Activated naive CD4-positive, alpha-beta T cell treated with anti-CD3 and anti-CD28 coated beads, Interleukin-2, amount 50 U/mL, for 16 hours (primary cell): ENCODE data around the gene DEDD2.
"Not testable (repeated sequence)": the region's sequence is repeated elsewhere in the genome, so short reads cannot be mapped to it uniquely, and the experiment has no call there.

Experiments
- DNase-seq: peaks from one replicate; pipeline ENCODE4 v3.0.0-alpha.2; 2020

DEDD2 gene, protein sequence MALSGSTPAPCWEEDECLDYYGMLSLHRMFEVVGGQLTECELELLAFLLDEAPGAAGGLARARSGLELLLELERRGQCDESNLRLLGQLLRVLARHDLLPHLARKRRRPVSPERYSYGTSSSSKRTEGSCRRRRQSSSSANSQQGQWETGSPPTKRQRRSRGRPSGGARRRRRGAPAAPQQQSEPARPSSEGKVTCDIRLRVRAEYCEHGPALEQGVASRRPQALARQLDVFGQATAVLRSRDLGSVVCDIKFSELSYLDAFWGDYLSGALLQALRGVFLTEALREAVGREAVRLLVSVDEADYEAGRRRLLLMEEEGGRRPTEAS

DNA sequence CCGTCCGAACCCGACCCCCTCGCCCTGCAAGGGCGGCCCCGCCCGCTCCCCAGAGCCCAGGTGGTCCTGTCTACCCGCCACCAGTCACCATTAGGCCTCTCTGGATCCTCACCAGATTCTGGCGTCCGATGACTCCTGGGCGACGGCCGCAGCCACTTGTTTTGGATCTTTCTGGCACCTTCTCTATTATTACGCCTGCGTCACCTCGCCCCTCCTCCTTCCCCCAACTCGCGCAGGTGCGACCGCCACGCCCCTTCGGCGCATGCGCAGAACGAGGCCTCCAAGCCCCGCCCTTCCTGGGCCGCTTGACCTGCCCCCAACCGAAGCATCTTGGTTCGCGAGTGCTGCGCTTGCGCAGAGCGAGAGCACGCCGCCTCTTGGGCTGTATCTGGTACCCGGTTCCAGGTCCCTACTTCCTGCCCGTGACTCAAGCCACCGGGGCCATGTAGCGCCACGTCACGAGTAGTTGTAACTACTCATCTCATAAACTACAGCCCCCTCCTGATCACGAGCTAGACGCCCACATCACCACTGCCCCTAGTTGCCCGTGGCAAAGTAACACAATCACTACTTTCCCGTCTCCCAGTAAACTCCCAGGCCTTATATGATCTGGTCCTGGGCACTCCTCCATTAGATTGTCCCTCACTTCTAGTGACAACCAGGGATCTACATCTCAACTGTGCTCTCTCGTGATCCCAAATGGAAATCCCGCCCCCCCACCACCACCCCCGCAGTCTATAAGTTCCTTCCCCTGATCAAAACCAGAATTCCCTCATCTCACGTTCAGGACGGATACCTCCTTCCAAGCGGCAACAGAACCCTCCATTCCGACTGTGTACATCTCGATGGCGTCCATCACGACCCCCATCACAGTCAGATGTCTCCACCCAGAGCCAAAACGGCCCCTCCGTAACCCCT lies at the start of gene DEDD2:
Gene DEDD2, minus strand, starts transcription at position 158 of the 918 bp plus-strand sequence. CDS start 670 bp downstream, outside the sequence.
- DNase-seq, result peak; percentile 98

DNA sequence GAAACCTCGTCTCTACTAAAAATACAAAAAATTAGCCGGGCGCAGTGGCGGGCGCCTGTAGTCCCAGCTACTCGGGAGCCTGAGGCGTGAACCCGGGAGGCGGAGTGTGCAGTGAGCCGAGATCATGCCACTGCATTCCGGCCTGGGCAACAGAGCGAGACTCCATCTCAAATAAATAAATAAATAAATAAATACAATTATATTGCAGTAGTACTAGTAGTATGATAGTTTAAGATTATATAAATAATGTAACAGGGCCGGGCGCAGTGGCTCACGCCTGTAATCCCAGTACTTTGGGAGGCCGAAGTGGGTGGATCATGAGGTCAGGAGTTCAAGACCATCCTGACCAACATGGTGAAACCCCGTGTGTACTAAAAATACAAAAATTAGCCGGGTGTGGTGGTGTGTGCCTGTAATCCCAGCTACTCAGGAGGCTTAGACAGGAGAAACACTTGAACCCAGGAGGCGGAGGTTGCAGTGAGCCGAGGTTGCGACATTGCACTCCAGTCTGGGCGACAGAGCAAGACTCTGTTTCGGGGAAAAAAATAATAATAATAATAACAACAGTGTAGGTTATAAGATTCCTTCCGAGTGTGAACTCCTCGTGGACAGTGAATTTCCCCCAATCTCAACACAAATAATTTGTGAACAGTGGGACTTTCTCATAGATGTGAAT lies 49.6 kb upstream of the DEDD2 start:
- DNase-seq, result not testable (repeated sequence)

DNA sequence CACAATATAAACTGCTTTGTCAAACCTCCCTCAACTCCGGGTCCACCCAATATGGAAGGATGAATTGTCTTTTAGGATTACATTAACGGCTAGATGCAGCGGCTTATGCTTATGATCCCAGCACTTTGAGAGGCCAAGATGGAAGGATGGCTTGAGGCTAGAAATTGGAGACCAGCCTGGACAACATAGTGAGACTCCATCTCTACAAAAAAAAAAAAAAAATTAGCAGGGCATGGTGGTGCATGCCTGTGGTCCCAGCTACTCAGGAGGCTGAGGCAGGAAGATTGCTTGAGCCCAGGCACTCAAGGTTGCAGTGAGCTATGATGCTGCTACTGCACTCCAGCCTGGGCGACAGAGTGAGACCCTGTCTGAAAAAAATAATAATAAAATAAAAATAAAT lies 48.6 kb upstream of the DEDD2 start:
- not testable (repeated sequence) for DNase-seq

DNA sequence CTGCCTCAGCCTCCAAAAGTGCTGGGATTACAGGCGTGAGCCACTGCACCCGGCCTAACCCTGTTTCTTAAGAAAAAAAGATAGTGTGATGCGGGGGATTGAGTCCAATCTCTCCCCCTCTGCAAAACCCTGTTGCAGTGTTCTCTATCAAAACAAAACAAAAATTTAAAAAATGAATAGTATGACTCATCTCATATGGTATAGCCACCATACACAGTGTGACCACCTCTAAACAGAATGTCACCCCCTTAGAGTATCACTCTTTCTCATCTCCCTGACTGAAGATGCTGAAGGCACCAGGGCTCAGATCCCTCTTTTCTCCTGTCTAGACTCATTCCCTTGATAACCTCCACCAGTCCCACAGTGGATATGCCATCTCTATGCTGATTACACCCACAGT lies 44.3 kb upstream of the DEDD2 start:
- no peak for DNase-seq

DNA sequence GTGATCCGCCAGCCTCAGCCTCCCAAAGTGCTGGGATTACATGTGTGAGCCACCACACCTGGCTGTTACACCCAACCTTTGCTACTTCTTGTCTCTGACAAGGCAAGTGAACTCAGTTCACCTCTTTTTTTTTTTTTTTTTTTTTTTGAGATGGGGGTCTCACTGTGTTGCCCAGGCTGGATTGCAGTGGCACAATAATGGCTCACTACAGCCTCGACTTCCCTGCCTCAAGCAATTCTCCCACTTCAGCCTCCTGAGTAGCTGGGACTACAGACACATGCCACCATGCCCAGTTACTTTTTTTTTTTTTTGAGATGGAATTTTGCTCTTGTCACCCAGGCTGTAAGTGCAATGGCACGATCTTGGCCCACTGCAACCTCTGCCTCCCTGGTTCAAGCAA lies 40.4 kb upstream of the DEDD2 start:
- not testable (repeated sequence) for DNase-seq

DNA sequence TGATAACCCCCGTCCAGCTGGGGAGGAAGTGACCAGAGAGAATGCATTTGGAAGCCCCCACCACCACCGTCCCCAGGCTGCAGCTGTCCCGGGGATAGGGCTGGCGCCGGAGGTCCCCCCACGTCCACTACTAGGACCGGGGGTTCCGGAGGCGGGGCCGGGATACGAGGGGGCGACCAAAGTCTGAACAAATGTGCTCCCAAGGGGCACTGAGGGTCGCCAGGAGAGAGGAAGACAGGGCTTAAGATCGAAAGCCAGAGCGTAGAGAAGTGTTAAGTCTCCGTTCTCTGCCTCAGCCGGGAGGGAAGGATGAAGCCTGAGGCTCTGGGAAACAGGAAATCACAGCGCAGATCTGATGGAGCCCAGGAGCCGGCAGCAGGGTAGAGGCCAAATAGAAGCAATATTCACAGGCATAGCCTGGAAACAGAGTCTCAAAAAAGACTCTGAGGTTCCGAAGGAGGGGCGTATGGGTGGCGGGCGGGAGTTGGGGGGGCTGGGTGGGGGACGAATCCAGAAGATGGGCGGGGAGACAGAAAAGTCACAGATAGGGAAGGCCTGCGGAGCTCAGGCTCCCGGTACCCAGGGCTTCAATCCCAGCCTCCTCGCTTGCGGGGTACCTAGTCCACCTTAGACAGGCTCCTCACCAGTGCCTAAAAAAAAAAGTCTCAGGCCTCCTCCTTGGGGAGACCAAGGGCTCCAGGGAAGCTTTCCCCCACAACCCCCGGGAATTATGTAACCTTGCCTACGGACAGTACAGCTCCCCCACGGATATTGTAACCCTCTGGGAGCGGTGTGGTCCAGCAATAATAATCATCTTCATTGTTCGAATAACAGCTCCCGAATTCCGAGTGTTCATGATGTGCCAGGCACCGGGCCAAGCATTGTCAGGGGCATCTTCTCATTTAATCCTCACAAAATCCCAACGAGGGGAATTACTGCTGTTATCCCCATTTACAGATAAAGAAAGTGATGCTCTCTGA lies 38.6 kb upstream of the DEDD2 start:
- no peak for DNase-seq

DNA sequence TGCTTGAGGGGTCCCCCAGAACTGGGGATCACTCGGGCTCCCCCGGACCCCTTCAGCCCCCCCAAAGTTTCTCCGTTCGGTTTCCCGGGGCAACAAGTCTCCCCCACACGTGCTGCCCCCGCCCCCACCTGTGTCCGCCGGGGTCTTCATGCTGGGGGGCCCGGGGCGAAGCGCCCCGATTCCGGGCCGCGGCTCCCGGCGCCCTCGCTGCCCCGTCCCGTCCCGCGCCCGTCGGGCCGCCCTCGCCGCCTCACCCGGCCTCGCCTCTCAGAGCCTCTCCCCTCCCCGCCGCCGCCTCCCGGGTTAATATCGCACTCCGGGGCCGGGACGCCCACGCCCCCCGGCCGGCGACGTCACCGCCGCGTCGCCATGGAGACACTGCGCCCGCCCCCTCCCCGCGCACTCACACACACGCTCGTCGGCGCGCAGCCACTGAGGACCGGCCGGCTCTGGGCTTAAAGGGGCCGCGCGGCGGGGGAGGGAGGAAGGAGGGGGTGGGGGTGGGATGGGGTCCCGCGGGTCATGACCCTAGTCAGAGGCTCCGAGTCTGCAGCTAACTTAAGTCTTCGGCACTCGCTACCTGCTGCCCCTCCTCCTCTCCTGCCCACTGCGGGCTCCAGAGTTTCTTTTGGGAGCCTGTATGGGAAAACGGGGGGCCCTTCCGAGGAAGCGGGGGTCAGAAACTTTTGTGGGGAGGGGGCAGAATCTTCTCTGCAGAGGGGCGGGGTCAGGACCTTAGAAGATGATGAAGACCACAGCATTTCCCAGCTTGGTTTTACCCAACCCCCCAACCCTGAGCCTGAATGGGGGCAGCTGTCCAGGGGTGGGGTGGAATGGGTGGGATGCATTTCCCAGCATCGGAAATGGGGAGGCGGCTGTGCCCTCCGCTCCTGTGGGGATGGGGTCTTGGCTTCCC lies 37.6 kb upstream of the DEDD2 start, which contains the start of gene ERF:
Gene ERF, minus strand, starts transcription at position 279 of the 916 bp plus-strand sequence. Its CDS starts 129 bp downstream, at position 150.
- peak; percentile 93 for DNase-seq

DNA sequence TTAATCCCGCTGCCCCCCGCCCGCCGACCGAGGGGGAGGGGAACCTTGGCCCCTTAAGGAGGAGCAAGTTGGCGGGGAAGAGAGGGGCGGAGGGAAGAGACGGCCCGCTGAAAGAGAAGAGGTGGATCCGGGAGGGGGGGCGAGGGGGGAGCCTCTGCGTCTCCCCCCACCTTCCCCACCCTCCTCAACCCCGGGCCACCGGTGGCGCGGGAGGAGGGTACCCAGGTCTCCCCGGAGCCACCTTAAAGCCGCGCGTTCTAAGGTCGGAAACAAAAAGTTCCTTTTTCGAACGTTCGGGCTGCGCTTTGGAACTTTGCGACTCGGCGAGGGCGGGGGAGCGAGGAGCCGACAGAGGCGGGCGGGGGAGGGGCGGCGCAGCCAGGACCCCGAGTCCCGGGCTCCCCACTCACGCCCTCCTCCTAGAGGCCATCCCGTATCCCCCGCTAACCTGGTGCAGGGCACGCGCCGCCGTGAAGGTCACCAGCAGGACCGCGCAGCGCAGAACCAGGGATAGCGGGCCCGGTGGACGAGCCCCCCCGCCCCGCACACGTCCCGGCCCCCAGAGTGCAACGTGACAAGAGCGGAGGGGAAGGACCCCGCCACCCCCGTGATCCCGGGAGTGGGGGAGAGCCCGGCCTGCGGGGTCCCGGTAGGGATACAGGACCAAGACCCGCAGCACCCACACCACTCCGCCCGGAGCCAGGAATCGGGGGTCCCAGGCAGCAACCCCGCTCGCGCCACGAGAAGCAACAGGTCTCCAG lies 36.8 kb upstream of the DEDD2 start:
- DNase-seq, result peak; percentile 85

DNA sequence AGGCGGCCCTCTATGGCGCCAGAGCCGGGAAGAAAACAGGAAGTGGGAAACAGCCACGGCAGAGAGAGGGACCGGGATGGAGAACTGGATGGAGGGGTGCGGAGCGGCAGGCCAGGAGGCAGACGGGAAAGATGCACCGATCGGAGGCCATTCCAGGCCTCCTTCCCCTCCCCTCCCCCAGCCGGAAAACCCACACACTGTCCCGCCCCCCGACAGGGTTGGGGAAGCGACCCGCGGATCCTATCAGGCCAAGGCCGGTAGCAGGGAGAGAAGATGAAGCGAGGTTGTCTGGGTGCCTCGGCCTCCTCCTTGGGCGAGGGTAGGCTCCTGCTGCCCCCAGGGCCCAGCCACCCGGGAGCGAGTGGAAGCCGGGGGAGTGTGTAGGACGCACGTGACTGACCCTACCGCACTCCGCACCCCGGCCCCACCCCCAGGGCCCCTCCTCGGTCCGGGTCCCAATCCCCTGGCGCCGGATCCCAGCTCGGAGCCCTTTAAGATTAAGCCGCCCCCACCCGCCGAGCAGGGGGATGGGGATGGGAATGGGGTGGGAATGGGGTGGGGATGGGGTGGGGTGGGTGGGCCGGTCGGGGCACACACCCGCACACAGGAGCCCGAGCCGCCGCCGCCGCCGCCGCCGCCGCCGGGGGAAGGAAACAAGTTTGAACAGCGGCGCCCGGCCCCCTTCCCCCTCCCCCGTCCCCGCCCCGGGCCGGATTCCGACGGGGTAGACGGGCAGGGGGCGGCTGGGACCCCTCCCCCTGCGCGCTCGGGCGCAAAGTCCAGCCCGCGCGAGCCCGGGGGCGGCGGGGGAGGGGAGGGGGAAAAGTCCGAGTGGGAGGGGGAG lies 36.0 kb upstream of the DEDD2 start:
- peak; percentile 70 for DNase-seq

DNA sequence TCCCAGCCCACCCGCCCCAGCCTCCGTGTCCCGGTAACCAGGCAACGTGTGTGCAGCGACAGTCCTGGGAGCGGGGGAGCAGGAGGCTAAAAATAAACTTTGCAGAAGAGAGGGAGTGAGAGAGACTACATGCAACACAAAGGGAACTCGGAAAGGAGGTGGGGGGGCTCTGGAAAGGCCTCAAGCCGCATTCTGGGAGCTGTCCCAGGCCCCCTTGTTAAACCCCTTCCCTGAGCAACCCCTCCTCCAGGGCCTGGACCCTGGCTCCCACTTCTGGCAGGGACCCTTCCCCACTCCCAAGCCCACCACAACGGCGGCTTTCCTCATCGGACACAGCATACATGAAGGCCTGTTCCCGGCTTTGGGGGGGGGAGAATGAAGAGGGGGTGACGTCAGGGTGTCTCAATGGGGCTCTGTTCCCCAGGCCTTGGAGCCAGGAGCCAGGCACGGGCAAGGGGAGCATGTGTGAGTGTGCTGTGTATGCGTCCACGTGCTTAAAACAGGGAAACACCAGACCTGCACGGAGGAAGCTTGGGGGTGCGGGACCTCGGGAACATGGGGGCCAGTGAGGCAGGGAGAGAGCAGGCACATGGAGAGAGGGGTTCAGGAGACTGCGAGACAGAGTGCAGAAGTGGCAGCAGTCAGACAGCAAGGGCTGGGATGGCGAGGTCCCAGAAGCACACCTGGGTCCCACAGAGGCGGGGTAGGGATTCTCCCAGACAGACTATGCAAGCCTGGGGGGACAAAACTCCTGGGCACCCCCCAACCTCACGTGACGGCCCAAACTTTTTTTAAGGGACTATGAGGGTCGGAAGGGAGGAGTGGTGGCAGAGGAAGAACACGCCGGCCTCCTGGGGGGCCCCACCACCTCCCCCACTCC lies 35.1 kb upstream of the DEDD2 start:
- DNase-seq, result no peak

DNA sequence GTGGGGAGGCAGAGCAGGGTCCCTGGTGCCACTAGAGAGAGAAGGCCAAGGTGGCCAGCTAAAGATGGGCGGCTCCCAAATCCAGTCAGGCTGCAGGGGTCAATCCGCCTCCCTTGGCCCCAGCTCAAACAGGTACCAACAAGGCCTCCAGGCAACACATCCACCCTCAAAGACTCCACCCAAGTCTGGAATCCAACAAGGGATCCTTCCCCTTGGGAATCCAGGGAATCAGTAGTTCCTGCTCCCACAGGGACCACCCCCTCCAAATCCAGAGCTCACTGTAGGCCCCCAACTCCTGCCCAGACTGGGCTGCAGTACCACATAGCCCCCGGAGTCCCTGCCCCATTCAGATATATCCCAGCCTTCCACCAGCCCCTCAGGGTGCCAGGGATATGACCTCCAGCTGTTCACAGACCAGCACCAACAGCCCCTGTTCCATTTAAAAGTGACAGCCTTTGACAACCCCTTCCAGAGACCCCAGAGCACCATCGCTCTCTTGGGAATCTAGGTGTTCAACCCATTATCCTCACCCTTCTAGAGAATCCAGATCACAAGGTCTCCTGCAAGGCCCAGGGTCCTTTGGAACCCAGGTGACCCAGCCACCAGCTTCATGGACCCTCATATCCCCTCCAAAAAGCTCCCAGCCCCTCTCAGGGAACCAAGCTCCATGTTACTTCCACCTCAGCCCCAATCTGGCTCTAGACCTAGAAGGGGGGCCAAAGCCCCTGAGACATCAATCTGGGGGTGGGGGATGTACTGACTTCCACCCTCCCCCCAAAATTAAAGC lies 34.3 kb upstream of the DEDD2 start:
- no peak for DNase-seq

DNA sequence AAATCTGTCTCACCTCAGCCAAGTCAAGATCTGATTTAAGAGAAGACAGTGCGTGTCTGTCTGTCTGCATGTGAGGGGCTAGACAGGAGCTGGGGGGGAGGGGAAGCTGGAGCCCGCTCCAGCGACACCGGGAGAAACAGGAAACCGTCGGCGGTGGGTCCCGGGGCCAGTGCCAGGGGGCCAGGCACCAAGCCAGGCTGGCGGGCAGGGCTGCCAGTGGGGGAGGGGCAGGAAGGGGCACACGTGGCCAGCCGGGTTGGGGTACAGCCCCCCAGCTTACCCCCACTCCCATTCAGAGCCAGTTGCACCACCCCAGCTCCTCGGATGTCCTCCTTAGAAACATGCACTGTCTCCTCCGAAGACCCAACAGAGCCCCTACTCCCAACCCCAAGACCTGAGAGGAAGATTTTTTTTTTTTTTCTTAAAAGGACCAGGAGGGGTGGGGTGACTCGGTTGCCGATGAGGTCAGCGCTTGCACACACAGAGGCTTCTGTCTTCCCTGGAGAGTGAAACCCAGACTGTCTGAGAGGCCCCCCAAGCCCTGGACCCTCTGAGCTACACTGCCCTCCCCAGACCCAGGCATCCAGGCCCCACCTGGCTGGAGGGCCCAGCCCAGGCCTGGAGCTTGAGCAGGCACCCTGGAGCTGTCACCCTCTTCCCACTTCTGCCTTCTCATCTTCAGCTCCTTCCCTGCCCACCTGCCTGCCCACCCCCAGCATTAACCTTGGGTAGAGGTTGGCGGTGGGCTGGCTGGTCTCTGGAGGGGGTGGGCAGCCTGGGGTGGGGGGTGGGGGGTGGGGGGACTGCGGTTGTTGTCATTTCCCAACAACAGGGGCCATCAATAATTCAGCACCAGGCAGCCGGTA lies 33.4 kb upstream of the DEDD2 start:
- DNase-seq, result no peak

DNA sequence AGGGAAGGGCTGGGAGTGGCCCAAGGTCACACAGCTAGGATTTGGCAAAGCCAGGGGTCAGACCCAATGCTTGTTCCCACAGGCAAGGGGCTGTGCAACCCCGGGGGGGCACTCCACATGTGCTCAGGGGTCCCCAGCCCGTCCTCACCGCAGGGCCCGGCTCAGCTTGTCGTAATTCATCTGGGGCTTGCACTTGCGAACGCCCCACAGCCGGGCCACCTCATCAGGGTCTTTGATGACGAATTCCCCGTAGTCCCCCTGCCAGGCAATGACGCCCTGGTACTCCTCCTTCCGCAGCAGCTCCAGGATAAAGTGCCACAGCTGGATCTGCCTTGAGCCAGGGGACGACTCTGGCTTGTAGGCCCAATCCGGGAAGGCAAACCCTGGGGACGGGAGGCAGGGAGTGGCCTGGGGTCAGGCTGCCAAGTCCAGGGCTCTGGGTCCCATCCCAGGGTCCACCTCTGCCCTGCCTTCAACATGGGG lies 32.7 kb upstream of the DEDD2 start:
- no peak for DNase-seq

DNA sequence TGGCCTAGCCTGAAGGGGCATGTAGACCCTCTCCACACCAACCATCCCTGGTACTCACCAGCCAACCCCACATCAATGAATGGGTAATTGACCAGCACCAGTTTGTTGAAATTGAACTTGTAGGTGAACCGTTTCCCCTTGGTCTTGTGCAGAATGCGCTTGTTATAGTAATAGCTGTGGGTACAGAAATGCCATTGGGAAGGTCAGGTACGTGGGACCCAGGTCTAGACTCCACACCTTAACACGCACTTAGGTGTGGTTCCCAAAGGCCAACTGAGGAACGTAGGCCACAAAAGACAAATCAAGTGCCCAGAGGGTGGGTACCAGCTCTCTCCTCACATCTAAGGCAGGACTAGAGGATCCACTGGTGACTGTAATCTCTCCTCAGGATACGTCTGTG lies 32.3 kb upstream of the DEDD2 start:
- no peak for DNase-seq

DNA sequence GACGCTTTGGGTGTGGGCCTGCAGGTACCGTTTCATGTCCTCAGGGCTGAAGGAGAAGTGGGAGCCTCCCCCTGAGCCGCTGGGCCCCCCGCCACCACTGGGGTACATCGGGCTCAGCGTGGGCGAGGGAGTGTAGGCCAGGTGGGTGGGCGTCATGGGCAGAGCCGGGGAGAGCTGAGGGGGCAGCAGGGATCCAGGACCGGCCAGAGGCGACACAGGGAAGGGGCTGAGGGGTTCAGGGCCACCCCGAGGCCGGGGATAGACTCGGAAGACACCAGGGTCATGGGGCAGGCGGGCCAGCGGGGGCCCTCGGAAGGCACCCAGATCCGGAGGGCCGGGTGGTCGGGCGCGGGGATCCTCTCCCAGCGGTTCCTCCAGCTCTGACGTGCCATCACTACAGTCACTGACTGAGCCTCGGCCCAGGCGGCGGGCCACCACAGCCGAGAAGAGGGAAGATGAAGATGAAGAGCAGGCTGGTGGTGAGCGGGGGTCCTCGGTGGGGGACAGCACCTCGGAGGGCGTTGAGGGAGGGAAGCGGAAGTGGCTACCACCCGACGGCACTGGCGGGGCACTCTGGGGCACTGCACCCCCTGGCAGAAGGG lies 31.8 kb upstream of the DEDD2 start:
- no peak for DNase-seq
